GM18520 (cell line): ENCODE measurements around the gene NDUFA5.
A peak's percentile ranks its signal among the peaks of the same experiment; 100 is the strongest.

Experiments used
- ATAC-seq: cut with Tn5 transposase; IDR thresholded peaks from one replicate; pipeline ENCODE4 v1.9.1; 2021; ENCODE audit not compliant: unreplicated experiment

The NDUFA5 gene

DNA sequence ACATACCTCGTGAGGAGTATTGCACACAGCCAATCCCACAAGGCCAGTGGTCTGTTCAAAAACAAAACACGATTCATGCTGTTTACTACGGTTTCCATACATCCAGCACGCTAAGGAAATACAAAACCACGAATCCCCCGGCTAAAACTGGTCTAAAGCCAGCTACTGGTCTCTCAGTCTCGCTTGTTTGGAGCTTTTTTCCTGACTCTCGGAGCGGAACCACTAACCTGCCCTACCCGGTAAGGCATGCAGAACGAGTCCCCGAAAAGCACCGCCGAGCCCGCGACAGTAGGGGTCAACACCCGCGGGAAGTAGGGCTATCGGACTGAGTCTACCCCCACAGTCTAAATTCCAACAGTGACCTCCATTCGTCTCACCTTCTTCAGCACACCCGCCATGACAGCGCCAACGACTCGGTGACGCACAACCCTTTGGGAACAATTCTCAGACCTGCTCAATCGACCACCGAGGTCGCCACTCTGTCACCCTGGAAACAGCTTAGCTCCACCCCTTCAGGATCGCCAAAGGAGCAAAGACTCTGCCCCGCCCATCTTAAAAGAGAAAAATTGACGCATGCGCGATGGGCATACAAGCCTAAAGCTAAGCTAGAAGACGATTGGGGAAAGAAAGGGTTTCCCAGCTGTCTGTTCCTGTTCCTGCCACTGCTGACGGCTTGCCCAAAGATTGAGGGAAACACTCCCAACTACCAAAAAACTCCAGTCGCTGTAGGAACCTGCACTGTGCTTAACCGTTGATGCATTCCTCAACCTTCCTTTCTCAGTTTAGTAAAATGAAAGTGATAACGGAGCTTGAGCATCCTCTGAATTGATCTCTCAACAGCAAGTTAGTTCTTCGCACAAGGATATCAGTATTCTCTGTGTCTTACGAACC lies at the start of gene NDUFA5:
Gene NDUFA5, minus strand, starts transcription at position 421 of the 891 bp plus-strand sequence. Its CDS starts 23 bp downstream, at position 398.
- peak; percentile 98 for ATAC-seq

DNA sequence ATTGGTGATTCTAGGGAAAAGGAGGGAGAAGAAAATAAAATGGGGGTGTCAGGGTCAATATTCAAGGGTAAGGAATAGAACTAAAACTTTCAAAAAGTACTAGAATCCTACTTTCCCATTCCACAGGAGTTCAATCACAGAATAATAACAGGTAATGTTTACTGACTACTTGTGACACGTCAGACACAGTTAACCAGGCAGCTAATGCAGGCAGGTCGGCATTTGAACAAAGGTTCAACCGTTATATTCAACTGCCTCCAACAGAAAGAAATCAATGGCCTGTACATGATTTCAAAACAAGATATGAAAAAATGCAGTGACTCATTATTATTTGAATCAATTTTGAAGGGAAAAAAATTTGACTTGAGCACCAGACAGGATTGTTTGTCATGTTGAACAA lies 47.1 kb upstream of the NDUFA5 start:
- ATAC-seq = no peak

DNA sequence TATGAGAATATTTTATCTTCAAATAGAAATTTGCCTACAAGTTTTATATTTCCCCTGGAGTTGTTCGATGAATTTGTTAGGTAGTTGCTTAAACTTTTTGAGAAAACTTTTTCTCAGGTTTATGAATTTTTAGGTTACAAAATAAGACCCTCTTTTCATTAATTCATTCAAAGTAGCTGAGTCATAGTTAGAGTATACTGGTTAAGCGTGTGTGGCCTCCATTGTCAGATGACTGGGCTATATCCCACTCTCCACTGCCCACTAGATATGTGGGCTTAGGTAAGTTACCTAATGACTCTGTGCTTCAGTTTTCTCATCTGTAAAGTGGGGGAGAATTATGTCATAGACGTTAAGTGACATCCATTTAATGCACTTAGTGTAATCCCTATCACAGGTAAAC lies 45.0 kb upstream of the NDUFA5 start:
- ATAC-seq = no peak

DNA sequence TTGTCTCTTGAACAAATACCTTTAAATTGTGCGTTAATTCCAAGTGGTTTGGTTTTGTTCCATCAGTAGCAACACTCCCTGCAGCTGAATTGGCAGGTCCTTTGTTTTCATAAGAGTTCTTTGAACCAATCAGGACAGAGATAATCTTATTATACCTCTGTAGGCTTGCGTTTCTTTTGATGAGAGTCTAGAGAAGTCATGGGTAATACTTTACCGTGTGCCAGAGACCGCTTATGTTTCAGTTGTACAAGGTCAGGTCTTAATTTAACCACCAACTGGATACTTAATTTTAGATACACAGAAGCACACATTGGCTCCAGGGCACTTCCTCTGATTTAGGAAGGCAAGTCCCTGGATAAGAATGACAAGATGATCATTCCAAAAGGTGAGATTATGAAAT lies 43.9 kb upstream of the NDUFA5 start, which contains the start of gene ASB15:
Gene ASB15, plus strand, starts transcription at position 292 of the 400 bp plus-strand sequence. CDS start 12,682 bp downstream, outside the sequence.
- ATAC-seq = no peak

DNA sequence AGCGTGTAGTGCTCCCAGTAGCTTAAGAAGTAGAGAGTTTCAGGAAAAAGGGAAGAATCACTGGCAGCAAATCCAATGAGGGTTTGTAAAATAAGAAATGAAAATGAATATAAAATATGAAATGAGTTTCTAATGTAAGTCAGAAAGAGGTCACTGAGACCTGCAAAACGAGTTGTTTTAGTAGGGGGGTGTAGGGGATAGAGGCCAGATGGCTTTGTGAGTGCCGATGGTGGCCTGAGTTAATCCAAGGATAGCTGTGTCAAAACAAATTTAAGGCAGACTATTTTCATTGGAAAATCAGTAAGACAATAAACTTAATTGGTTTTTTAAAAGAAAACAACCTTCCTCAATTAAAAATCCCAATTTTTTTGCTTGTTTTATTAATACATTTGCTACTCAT lies 43.3 kb upstream of the NDUFA5 start:
- ATAC-seq = no peak

DNA sequence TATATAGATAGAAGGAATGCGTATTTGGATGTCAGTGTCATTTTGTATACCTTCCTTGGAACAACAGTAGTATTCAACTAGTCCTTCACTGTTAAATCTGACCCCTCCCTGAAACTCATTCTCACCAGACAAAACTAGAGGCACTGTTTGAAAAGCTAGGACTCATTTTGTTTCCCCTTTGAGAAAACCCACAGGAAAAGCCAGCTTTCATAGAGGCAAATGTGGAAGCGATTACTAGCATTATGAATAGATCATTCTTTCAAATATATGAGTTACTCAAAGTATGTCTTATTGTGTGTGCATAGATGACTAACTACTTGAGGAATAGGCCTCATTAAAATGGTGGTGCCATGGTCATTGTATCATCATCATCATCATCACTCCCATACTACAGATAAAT lies 42.1 kb upstream of the NDUFA5 start:
- no peak for ATAC-seq

DNA sequence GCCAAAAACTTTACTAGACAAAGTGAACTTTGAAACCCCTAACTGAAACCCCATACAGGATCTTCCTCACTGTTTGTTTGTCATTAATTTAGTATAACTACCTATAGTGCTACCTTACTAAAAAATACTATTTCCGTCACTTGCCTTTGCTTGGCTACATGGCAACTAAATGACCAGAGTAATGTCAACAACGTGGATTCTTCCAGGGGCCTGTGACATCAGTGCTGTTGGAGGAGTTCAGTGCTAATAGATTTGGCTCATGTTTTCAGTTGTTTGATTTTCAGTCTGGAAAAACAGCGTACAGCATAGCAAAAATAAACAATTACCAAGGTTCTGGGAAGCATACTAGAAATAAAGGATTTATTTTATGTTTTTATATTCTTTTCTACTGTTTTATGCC lies 41.0 kb upstream of the NDUFA5 start:
- no peak for ATAC-seq

DNA sequence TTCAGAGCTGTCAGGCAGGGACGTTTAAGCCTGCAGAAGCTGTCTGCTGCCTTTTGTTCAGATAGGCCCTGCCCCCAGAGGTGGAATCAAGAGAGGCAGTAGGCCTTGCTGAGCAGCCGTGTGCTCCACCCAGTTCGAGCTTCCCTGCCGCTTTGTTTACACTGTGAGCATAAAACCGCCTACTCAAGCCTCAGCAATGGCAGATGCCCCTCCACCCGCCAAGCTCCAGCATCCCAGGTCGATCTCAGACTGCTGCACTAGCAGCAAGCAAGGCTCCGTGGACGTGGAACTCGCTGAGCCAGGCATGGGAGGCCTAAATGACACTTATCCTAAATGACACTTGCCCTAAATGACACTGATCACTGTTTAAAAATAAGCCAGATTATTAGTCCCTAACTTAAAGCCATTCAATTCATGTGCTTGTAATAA lies 37.2 kb upstream of the NDUFA5 start:
- ATAC-seq = no peak

DNA sequence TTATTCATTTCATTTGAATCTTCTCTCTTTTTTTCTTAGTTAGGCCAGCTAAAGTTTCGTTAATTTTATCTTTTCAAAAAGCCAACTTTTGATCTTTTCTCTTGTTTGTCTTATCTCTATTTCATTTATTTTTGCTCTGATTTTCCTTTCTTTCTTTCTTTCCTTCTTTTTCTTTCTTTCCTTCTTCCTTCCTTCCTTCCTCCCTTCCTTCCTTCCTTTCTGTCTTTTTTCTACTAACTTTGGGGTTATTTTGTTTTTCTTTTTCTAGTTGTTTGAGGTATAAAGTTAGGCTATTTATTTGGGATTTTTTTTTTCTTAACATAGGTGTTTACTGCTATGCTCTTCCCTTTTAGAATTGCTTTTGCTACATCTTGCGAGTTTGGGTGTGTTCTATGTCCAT lies 30.8 kb upstream of the NDUFA5 start:
- ATAC-seq = no peak

DNA sequence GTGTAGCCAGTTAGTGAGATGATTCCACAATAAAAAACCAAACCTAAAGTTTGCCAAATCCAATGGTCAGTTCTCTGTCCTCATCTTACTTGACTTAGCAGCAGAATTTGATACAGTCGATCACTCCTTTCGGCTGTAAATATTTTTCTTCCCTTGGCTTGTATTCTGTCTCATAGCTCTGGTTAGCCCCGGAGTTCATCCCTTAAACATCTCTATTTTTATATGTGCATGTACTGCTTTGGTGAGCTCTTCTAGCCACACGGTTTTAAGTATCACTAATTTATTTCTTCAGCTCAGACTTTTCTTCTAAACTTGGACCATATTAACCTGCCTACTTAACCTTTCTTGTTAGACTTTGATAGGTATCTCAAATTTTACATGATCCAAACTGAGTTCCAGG lies 26.2 kb upstream of the NDUFA5 start:
- no peak for ATAC-seq

DNA sequence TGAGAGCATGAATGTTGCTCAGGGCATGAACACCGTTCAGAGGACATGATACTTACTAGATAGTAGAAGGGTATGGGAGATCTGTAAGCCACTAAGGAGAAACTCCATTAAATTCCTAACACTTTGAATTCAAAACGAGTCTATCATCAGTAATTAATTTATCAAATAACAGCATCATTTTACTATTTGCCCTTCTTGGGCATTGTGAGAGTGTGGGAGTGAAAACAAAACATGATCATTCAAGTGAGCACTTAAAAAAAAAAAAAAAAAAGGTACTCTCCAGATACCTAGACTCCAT lies 23.5 kb upstream of the NDUFA5 start:
- no peak for ATAC-seq

DNA sequence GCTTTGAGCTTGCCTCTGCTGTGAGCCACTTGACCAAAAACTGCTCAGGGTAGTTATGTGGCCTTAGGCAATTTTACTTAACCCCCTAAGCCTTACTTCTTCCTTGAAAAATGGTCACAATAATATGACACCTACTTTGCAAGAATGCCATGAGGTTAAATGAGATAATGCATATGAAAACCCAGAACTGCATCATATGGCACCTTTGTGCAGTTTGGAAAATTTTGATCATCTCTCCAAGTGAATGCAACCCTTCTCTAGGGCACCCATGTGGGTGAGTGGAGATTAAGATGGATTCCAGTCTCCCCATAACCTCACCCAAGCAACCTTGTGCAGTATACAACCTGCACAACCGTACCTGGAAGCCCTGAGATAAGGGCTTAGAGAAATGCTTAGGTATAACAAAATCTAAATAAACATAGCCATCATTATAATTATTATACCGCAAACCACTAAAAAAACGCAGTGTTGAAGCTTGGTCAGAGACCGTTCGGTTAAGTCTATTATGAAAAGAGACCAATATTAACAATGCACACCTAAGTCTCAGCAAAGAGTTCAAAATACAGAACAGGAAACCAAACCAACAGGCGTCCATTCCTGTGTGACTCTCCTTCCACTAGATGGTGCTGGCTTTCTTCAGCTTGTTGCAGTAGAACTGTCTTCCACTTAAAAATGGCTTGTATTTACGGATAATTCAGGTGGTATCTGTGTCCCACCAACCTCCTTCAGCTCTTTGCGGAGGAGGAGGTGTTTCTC lies 23.0 kb upstream of the NDUFA5 start:
- peak; percentile 60 for ATAC-seq

DNA sequence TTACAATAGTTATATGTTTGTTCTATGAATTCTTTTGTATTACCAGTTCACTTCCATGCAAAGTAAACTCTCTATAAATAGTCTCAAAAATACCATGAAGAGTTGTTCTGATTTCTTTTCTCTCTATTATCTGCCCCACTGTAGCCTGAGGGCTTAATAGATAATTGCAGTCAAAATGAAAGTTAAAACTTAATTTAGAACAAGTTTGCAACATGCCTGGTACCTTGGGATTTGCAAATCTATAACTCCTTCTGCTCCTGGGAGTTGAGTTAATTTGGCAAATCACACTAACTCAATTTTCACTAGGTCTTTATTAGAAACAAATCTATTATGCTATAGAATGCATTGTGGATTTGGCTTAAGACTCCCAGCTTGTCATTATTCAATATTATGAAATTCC lies 21.8 kb upstream of the NDUFA5 start:
- no peak for ATAC-seq

DNA sequence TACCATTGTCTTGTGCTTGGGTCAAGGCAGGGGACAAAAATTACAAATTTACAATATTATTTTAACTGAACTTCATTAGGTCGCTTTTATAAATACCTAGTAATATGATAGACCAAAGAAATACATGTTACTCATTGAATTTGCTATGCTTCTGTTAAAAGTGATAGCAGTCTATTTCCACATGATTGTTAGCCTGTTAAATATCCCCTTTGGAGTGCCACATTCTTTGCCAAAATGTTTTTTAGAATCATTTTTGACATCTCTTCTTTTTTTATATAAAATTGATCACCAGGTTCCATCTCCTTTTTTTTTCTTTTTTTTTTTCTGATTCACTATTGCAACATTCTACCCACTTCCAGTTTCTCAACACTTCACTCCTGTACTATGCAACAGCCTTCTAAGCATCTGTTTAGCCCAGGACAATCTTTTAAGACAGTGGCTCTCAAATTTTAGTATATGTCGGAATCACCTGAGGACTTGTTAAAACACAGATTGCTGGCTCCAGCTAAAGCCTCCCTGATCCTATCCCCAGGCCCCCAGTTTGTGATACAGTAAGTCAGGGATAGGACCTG lies 16.4 kb upstream of the NDUFA5 start:
- no peak for ATAC-seq

DNA sequence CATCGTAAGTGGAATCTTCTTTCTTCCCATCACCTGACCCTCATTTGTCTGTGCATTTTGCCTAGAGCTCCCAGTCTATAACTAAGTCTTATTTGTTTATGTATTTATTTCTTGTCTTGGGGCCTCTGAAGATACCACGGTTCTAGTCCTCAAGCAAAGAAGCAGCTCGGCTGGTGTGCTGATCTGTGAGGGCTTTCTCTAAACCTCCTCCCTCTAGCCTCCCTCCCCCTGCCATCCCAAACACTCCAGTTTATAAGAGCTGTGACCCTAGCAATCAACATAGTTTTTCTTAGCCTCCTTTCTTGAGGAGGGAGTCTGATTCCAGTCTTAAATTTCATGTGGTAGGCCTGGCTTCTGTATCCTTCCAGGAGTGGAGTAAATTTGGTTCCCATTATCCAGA lies 15.7 kb upstream of the NDUFA5 start:
- no peak for ATAC-seq

DNA sequence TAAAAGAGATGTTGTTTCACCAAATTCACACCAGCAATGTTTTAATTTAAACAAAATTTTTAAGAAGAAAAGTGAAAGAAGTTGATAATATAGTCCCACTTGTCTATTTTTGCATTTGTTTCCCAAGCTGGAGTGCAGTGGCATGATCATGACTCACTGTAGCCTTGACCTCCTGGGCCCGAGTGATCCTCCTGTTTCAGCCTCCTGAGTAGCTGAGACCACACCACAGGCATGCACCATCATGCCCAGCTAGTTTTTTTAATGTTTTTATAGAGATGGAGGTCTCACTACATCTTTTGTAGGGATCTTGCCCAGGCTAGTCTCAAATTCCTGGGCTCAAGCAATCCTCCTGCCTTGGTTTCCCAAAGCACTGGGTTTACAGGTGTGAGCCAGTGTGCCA lies 14.1 kb upstream of the NDUFA5 start:
- no peak for ATAC-seq

DNA sequence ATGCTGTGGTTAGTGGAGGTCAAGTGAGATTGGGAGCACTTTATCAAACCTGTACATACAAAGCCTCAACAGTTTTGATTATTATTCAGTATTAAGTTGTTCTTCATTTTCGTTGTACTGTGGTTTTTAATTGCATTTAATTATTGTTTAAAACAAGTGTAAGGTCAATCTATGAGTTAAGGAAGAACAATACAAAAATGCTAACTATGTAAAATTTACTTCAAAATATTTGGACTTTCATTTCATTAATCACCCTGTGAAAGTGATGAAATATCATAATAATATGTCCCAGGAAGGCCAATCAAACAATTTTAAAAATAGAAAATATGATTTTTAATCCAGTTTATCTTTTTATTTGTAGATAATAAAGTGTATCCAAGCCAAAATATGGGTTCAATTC lies 13.6 kb upstream of the NDUFA5 start:
- no peak for ATAC-seq

DNA sequence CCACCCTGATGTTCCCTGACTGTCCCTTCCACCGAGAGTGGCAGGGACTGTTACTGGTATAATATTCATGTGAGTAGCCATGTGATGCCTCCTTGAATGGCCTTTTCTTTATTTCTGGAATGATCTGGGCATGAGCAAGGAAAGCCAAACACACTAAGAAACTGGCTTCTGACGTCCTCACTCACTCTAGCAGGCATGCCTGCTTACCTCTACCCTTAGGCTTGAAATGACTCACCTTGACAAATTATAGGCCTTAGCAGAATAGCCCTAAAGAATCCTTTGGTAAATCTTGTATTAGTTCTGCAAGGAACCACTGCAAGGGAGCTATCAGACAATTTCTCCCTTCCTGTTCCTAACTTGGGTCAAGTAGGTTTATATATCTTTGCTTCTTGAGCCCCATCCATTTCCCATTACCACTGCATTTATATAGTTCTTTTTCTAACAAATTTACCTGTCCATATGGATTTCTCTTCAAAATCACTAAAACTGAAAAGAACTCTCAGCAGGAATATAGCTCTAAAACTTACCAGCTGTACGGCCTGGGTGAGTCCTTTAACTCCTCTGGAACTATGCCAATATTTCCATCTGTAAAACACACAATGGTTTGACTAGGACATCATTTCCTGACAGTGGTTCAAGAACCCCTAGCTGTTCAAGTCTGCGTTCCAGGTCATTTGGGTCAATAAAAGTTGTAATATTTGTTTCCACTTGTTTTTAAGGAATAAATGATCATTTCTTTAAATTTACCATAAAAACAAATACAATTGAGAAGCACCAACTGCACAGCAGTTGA lies 13.0 kb upstream of the NDUFA5 start:
- ATAC-seq = no peak

DNA sequence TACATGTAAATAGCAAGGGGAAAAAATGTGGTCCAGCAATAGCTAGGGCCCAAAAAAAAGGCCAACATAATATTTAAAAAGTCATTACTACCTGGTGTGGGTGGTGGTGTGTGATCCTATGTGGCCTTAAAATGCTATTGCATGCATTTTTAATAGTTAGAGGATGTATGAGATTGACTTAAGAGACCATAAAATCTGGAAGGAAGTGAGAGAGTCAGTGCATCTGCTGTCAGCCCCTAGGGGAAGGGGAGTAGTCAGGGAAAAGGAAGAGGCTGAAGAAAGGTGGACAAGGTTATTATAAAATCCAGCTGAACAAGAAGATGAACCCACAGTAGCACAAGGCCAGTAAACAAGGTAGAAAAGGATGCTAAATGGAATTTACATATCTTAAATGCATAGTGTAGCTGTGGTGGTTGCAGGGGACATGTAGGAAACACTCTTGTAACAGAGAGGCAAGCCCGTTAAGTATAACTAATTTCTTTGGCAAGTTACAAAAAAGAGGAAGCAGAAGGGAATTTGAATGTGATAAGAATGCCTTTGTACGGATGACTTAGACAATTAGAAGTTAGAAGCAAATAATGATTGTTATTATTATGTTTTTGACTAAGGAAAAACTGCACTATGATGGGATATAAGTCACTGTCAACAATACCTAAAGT lies 11.9 kb upstream of the NDUFA5 start:
- ATAC-seq = no peak

DNA sequence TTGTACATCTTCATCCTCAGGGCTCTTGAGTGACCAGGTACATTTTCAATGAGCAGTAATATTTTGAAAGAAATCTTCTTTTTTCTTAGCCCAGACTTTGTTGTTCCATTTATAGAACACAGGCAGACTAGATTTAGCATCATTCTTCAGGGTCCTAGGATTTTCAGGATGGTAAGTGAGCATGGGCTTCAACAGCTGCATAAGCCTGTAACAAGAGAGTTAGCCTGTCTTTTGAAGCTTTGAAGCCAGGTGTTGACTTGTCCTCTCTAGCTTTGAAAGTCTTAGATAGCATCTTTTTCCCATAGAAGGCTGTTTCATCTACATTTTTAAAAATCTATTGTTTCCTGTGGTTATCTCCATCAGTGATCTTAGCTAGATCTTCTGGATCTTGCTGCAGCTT lies 4.5 kb upstream of the NDUFA5 start:
- no peak for ATAC-seq
